ENCODE measurements around the gene RAB24. TPM values are rescaled to one million over a fixed set of nuclear protein-coding genes. Genes with fewer than 3 reads are reported as not detected.

RAB24 gene
- total RNA-seq, 5 donors from 2014 or later (not counting 1 experiment from before 2014, with no cell fraction given), result 18.2 to 34.0 (median 25.2) TPM

GRCh38 chr5:177314376-177315342 lies 11.1 kb upstream of the RAB24 start:
- Histone ChIP-seq H3K27me3 (replicated peaks in 1 of 2; ENCODE audit: control insufficient read depth in 2 of 2, extremely low read depth in 1 of 2, insufficient read depth in 2 of 2, low read length in 1 of 2) (peaks cover 0 to 14% of the 10 kb centered on the region in 2 experiments), H3K4me1 (ENCODE audit: control insufficient read depth in 1 of 2, extremely low read depth in 1 of 2, insufficient read depth in 2 of 2, low read length in 2 of 2) (peaks cover 14 to 40% of the 10 kb centered on the region in 2 experiments), H3K36me3 (ENCODE audit: control insufficient read depth in 2 of 2, extremely low read depth in 1 of 2, insufficient read depth in 1 of 2, low read length in 1 of 2) (peaks cover 0 to 4% of the 10 kb centered on the region in 2 donors), H3K27ac (ENCODE audit: low read length) (no peak overlapping the region), H3K9me3 (no peaks in the 10 kb centered on the region), H3K4me3 (ENCODE audit: control insufficient read depth in 1 of 2, extremely low read depth in 1 of 2, low read length in 1 of 2) (no peak overlapping the region)
- Mint-ChIP-seq H3K36me3 (peaks cover 6% of the 10 kb centered on the region), H3K9me3 (no peaks in the 10 kb centered on the region), H3K4me1 (peaks cover 17 to 35% (median 33%) of the 10 kb centered on the region in 3 donors), H3K4me3 (no peak overlapping the region), H3K27ac (no peak overlapping the region), H3K27me3 (peaks cover 0 to 4% of the 10 kb centered on the region in 2 donors)
- no peak for ATAC-seq (replicated peaks in 1 of 4)
- CTCF ChIA-PET, result interaction anchor here in 1 of 2 donors (0.6 kb wide), 1 partner anchor 38 kb away, joined by 3 read pairs; no protein-coding TSS in a partner anchor
- POLR2A ChIA-PET, result no interaction called here
- 94% methylated on average over 13 of the region's 18 CpGs for WGBS (ENCODE audit: insufficient coverage)
- no peak for DNase-seq

- H3K4me3 ChIP-seq (ENCODE audit: control insufficient read depth in 1 of 2, extremely low read depth in 1 of 2, low read length in 1 of 2), result no peak overlapping the region
- WGBS (ENCODE audit: insufficient coverage), result 96% methylated on average over 8 of the region's 15 CpGs
- peaks cover 0 to 4% of the 10 kb centered on the region in 2 donors for H3K36me3 ChIP-seq (ENCODE audit: control insufficient read depth in 2 of 2, extremely low read depth in 1 of 2, insufficient read depth in 1 of 2, low read length in 1 of 2)
- Mint-ChIP-seq H3K27ac (no peak overlapping the region), H3K9me3 (no peaks in the 10 kb centered on the region), H3K36me3 (no peaks in the 10 kb centered on the region), H3K4me3 (no peak overlapping the region), H3K4me1 (peaks cover 19 to 43% (median 31%) of the 10 kb centered on the region in 3 donors), H3K27me3 (peaks cover 0 to 4% of the 10 kb centered on the region in 2 donors)
- no peak overlapping the region for H3K27ac ChIP-seq (ENCODE audit: low read length)
- POLR2A ChIA-PET, result no interaction called here
- DNase-seq (no peak), ATAC-seq (replicated peaks in 1 of 4) (no peak)
- no peaks in the 10 kb centered on the region for H3K9me3 ChIP-seq
- CTCF ChIA-PET, result no interaction called here
- peaks cover 0 to 14% of the 10 kb centered on the region in 2 experiments for H3K27me3 ChIP-seq (replicated peaks in 1 of 2; ENCODE audit: control insufficient read depth in 2 of 2, extremely low read depth in 1 of 2, insufficient read depth in 2 of 2, low read length in 1 of 2)
- H3K4me1 ChIP-seq (ENCODE audit: control insufficient read depth in 1 of 2, extremely low read depth in 1 of 2, insufficient read depth in 2 of 2, low read length in 2 of 2), result peaks cover 14 to 49% of the 10 kb centered on the region in 2 experiments
Measured at GRCh38 chr5:177313561-177314259, 10.2 kb upstream of the RAB24 start.

GRCh38 chr5:177312649-177313181 lies 9.2 kb upstream of the RAB24 start:
- Histone ChIP-seq H3K27me3 (replicated peaks in 1 of 2; ENCODE audit: control insufficient read depth in 2 of 2, extremely low read depth in 1 of 2, insufficient read depth in 2 of 2, low read length in 1 of 2) (peaks cover 0 to 14% of the 10 kb centered on the region in 2 experiments), H3K4me3 (ENCODE audit: control insufficient read depth in 1 of 2, extremely low read depth in 1 of 2, low read length in 1 of 2) (peak overlapping the region; percentile 65 to 73), H3K27ac (ENCODE audit: low read length) (peak overlapping the region; percentile 33), H3K9me3 (no peaks in the 10 kb centered on the region), H3K4me1 (ENCODE audit: control insufficient read depth in 1 of 2, extremely low read depth in 1 of 2, insufficient read depth in 2 of 2, low read length in 2 of 2) (peaks cover 14 to 52% of the 10 kb centered on the region in 2 experiments), H3K36me3 (ENCODE audit: control insufficient read depth in 2 of 2, extremely low read depth in 1 of 2, insufficient read depth in 1 of 2, low read length in 1 of 2) (peaks cover 0 to 4% of the 10 kb centered on the region in 2 donors)
- WGBS (ENCODE audit: insufficient coverage), result under 1% methylated on average over 17 of the region's 19 CpGs
- peak overlapping the region; percentile 46 to 90 (median 62) for H3K4me3 Mint-ChIP-seq
- H3K27ac Mint-ChIP-seq, result no peak overlapping the region
- H3K36me3 Mint-ChIP-seq, result no peaks in the 10 kb centered on the region
- no peaks in the 10 kb centered on the region for H3K9me3 Mint-ChIP-seq
- ChIA-PET CTCF (interaction anchor here (0.5 to 0.7 kb wide), 3 partner anchors 39 to 176 kb away, joined by 3 to 10 read pairs (median 3); partner anchors contain the start of gene LMAN2 (in 1 of the 2)), POLR2A (interaction anchor here in 1 of 2 donors (0.7 kb wide), 1 partner anchor 38 kb away, joined by 3 read pairs; the partner anchor contains the start of gene LMAN2)
- H3K27me3 Mint-ChIP-seq, result peaks cover 0 to 4% of the 10 kb centered on the region in 2 donors
- DNase-seq, result peak in 3 of 35 experiments; percentile 23 to 51 (median 30)
- H3K4me1 Mint-ChIP-seq, result peaks cover 14 to 39% (median 25%) of the 10 kb centered on the region in 3 donors
- ATAC-seq (replicated peaks in 1 of 4), result peak in 3 of 4 experiments; percentile 17 to 22 (median 18)

- H3K4me1 ChIP-seq (ENCODE audit: control insufficient read depth in 1 of 2, extremely low read depth in 1 of 2, insufficient read depth in 2 of 2, low read length in 2 of 2), result peaks cover 14 to 57% of the 10 kb centered on the region in 2 experiments
- Mint-ChIP-seq H3K4me1 (peaks cover 14 to 41% (median 27%) of the 10 kb centered on the region in 3 donors), H3K27ac (peak within 1 kb of the TSS in 1 of 2 donors; percentile 28), H3K9me3 (no peaks in the 10 kb centered on the region), H3K27me3 (peaks cover 0 to 4% of the 10 kb centered on the region in 2 donors), H3K4me3 (peak within 1 kb of the TSS; percentile 71 to 90 (median 71)), H3K36me3 (peaks cover under 1% of the 10 kb centered on the region)
- ATAC-seq (replicated peaks in 1 of 4), result peak; percentile 91 to 94 (median 92)
- CTCF ChIA-PET, result interaction anchor here (0.5 to 0.7 kb wide), 3 partner anchors 40 to 176 kb away, joined by 3 to 10 read pairs (median 3); partner anchors contain the start of gene LMAN2 (in 1 of the 2)
- peak within 1 kb of the TSS; percentile 65 to 73 for H3K4me3 ChIP-seq (ENCODE audit: control insufficient read depth in 1 of 2, extremely low read depth in 1 of 2, low read length in 1 of 2)
- H3K27me3 ChIP-seq (replicated peaks in 1 of 2; ENCODE audit: control insufficient read depth in 2 of 2, extremely low read depth in 1 of 2, insufficient read depth in 2 of 2, low read length in 1 of 2), result peaks cover 0 to 14% of the 10 kb centered on the region in 2 experiments
- under 1% methylated on average over 72 of the region's 78 CpGs for WGBS (ENCODE audit: insufficient coverage)
- peak within 1 kb of the TSS; percentile 33 for H3K27ac ChIP-seq (ENCODE audit: low read length)
- peaks cover 0 to 4% of the 10 kb centered on the region in 2 donors for H3K36me3 ChIP-seq (ENCODE audit: control insufficient read depth in 2 of 2, extremely low read depth in 1 of 2, insufficient read depth in 1 of 2, low read length in 1 of 2)
- H3K9me3 ChIP-seq, result no peaks in the 10 kb centered on the region
- POLR2A ChIA-PET, result interaction anchor here in 1 of 2 donors (0.7 kb wide), 1 partner anchor 39 kb away, joined by 3 read pairs; the partner anchor contains the start of gene LMAN2
- peak; percentile 80 to 96 (median 92) for DNase-seq
Measured at GRCh38 chr5:177311723-177312648, 8.5 kb upstream of the RAB24 start, which contains the start of gene MXD3. MXD3 (minus strand) TSS chr5:177311898; CDS start chr5:177311830, 68 bp downstream.

GRCh38 chr5:177311392-177311722 lies 7.8 kb upstream of the RAB24 start:
- Histone ChIP-seq H3K36me3 (ENCODE audit: control insufficient read depth in 2 of 2, extremely low read depth in 1 of 2, insufficient read depth in 1 of 2, low read length in 1 of 2) (peaks cover 0 to 10% of the 10 kb centered on the region in 2 donors), H3K4me3 (ENCODE audit: control insufficient read depth in 1 of 2, extremely low read depth in 1 of 2, low read length in 1 of 2) (peak overlapping the region; percentile 60 to 65), H3K27me3 (replicated peaks in 1 of 2; ENCODE audit: control insufficient read depth in 2 of 2, extremely low read depth in 1 of 2, insufficient read depth in 2 of 2, low read length in 1 of 2) (peaks cover 0 to 14% of the 10 kb centered on the region in 2 experiments), H3K9me3 (no peaks in the 10 kb centered on the region), H3K4me1 (ENCODE audit: control insufficient read depth in 1 of 2, extremely low read depth in 1 of 2, insufficient read depth in 2 of 2, low read length in 2 of 2) (peaks cover 14 to 63% of the 10 kb centered on the region in 2 experiments), H3K27ac (ENCODE audit: low read length) (no peak overlapping the region)
- WGBS (ENCODE audit: insufficient coverage), result 5% methylated on average over 22 of the region's 23 CpGs
- Mint-ChIP-seq H3K27me3 (peaks cover 0 to 4% of the 10 kb centered on the region in 2 donors), H3K4me3 (peak overlapping the region; percentile 63 to 90 (median 71)), H3K4me1 (peaks cover 14 to 47% (median 31%) of the 10 kb centered on the region in 3 donors), H3K9me3 (no peaks in the 10 kb centered on the region), H3K36me3 (peaks cover 6% of the 10 kb centered on the region), H3K27ac (no peak overlapping the region)
- DNase-seq (no peak), ATAC-seq (replicated peaks in 1 of 4) (no peak)
- POLR2A ChIA-PET, result no interaction called here
- CTCF ChIA-PET, result interaction anchor here in 1 of 2 donors (0.6 kb wide), 1 partner anchor 167 kb away, joined by 5 read pairs; no protein-coding TSS in a partner anchor

All from T-cell (primary cell).